Activated T-helper 17 cell treated with anti-CD3 and anti-CD28 coated beads, Interleukin-2, amount 50 U/mL, for 72 hours (primary cell): ENCODE results near the gene IFITM2. TPM values are rescaled to one million over a fixed set of nuclear protein-coding genes. Genes with fewer than 3 reads are reported as not detected.

Source experiments
- total RNA-seq, 2 donors: library from RNA; stranded (reverse); gene quantifications; one replicate each; pipeline ENCODE4 v1.2.3, GENCODE V29; 2022

IFITM2 gene
- total RNA-seq, 2 donors from 2014 or later: 187 to 261 TPM

Other genes with a start within 250 kb of the IFITM2 start
- not detected for gene SCGB1C1, start 114.7 kb upstream of the IFITM2 start, total RNA-seq
- 10 to 100 TPM; 32.5 to 84.3 TPM for gene BET1L, start 100.4 kb upstream of the IFITM2 start, total RNA-seq
- gene RIC8A, start 100.1 kb upstream of the IFITM2 start, total RNA-seq: 100 to 1,000 TPM; 118 to 139 TPM
- 10 to 100 TPM; 16.5 to 48.5 TPM for gene SIRT3, start 71.5 kb upstream of the IFITM2 start, total RNA-seq
- 100 to 1,000 TPM; 153 to 211 TPM for gene PSMD13, start 70.8 kb upstream of the IFITM2 start, total RNA-seq
- gene NLRP6, start 29.4 kb upstream of the IFITM2 start, total RNA-seq: 1 to 10 TPM in 1 of 2 donors, under 1 TPM in 1; 0.43 to 2.2 TPM
- 100 to 1,000 TPM in 1 of 2 donors, 10 to 100 TPM in 1; 31.7 to 196 TPM for gene PGGHG, start 18.7 kb upstream of the IFITM2 start, total RNA-seq
- not detected for gene IFITM5, start 8.3 kb upstream of the IFITM2 start, total RNA-seq
- 10 to 100 TPM; 95.7 to 97.1 TPM for gene IFITM1, start 6.2 kb downstream of the IFITM2 start, total RNA-seq
- 10 to 100 TPM in 1 of 2 donors, 1 to 10 TPM in 1; 2.7 to 26.0 TPM for gene IFITM3, start 13.0 kb downstream of the IFITM2 start, total RNA-seq
- 1 to 10 TPM; 1.4 to 9.4 TPM for gene B4GALNT4, start 61.7 kb downstream of the IFITM2 start, total RNA-seq
- gene PKP3, start 86.4 kb downstream of the IFITM2 start, total RNA-seq: not detected
- 10 to 100 TPM; 49.5 to 55.7 TPM for gene SIGIRR, start 107.2 kb downstream of the IFITM2 start, total RNA-seq
- gene ANO9, start 134.2 kb downstream of the IFITM2 start, total RNA-seq: 100 to 1,000 TPM in 1 of 2 donors, 10 to 100 TPM in 1; 36.0 to 119 TPM
- gene PTDSS2, start 142.5 kb downstream of the IFITM2 start, total RNA-seq: 10 to 100 TPM; 24.1 to 28.0 TPM
- 100 to 1,000 TPM in 1 of 2 donors, 10 to 100 TPM in 1; 88.4 to 126 TPM for gene RNH1, start 199.4 kb downstream of the IFITM2 start, total RNA-seq
- gene HRAS, start 227.8 kb downstream of the IFITM2 start, total RNA-seq: 10 to 100 TPM; 29.5 to 73.2 TPM
- gene LRRC56, start 229.7 kb downstream of the IFITM2 start, total RNA-seq: 1 to 10 TPM; 1.1 to 4.4 TPM